HepG2 (cell line): ENCODE measurements around the gene HEXD. TPM values are rescaled to one million over a fixed set of nuclear protein-coding genes. Genes with fewer than 3 reads are reported as not detected.

ENCODE experiments used
- ATAC-seq: fragments of 200-7000 bp; cut with Tn5 transposase; 3 replicates; pipeline ENCODE4 v1.9.1; 2020; ENCODE audit warnings: mild to moderate bottlenecking, moderate library complexity
- BruUV-seq: library from RNA; stranded (reverse); fragments of 400-500 nt; replicated peaks from 2 replicates; lab custom pipeline; 2021; lab: Mats Ljungman, UMichigan
- CTCF ChIA-PET: fragments of 300-600 bp; formaldehyde crosslinking; extraction: SDS; loops from one replicate; lab custom pipeline; 2021; ENCODE audit warnings: low total read pairs, inconsistent platforms, low intra/inter-chr PET ratio; lab: Yijun Ruan, JAX
- POLR2A ChIA-PET: fragments of 350-600 bp; sonication (Branson Sonifier 250); formaldehyde crosslinking; loops from one replicate; lab custom pipeline; 2020; ENCODE audit warnings: antibody characterized with exemption, inconsistent platforms; lab: Yijun Ruan, JAX
- DNase-seq: peaks from one replicate; pipeline ENCODE4 v3.0.0-alpha.2; 2015; ENCODE audit warnings: low spot score
- FAIRE-seq: peaks from 3 replicates; lab custom pipeline; 2011; peaks lifted over from hg19 to GRCh38; lab: Jason Lieb, UNC
- H2AFZ ChIP-seq: one replicate; pipeline ENCODE4 v1.6.1; 2011; ENCODE audit warnings: low read length, inconsistent platforms
- H3K27ac ChIP-seq: fragments of 300-600 bp; 3 replicates; pipeline ENCODE4 v1.8.0; 2011; ENCODE audit warnings: mixed run types, mild to moderate bottlenecking, mixed read lengths, low read length, inconsistent platforms; ENCODE audit not compliant: insufficient read depth; ENCODE audit errors: extremely low read length
- H3K27me3 ChIP-seq, 2 experiments: fragments of 200-600 bp in 1 of 2; 2 replicates in 1 of 2; 3 replicates in 1 of 2; pipeline versions ENCODE4 v1.6.0 to v1.8.0; 2011; ENCODE audit warnings: low read length in 2 of 2, mild to moderate bottlenecking in 2 of 2, moderate library complexity in 2 of 2, inconsistent platforms in 1 of 2; ENCODE audit not compliant: insufficient read depth in 2 of 2, control insufficient read depth in 1 of 2
- H3K36me3 ChIP-seq, 2 experiments: fragments of 200-600 bp in 1 of 2; replicated peaks in 1 of 2; 2 replicates in 1 of 2; 3 replicates in 1 of 2; pipeline versions ENCODE4 v1.5.1 to v1.8.0; 2011; ENCODE audit warnings: low read length in 2 of 2, inconsistent platforms in 1 of 2; ENCODE audit not compliant: insufficient read depth in 2 of 2, control insufficient read depth in 1 of 2
- H3K4me1 ChIP-seq: 2 replicates; pipeline ENCODE4 v1.5.1; 2012; ENCODE audit warnings: low read length, inconsistent platforms; ENCODE audit not compliant: insufficient read depth
- H3K4me2 ChIP-seq: 2 replicates; pipeline ENCODE4 v1.6.0; 2011; ENCODE audit warnings: low read depth, low read length, inconsistent platforms
- H3K4me3 ChIP-seq, 3 experiments: fragments of 200-600 bp in 1 of 3; sonication (generic), shearing (Covaris generic) in 1 of 3; replicated peaks in 1 of 3; 2 replicates each; pipeline ENCODE4 v1.5.1; 2011 to 2016; ENCODE audit warnings: low read length in 3 of 3, inconsistent platforms in 2 of 3, low read depth in 2 of 3, mild to moderate bottlenecking in 2 of 3, control low read depth in 1 of 3, mixed read lengths in 1 of 3; ENCODE audit not compliant: insufficient read depth in 1 of 3
- H3K79me2 ChIP-seq: one replicate; pipeline ENCODE4 v1.6.1; 2011; ENCODE audit warnings: low read length, inconsistent platforms; ENCODE audit not compliant: insufficient read depth
- H3K9ac ChIP-seq: 2 replicates; pipeline ENCODE4 v1.6.0; 2011; ENCODE audit warnings: mild to moderate bottlenecking, low read depth, low read length, inconsistent platforms; ENCODE audit not compliant: insufficient read depth
- H3K9me3 ChIP-seq: 2 replicates; pipeline ENCODE4 v1.5.1; 2012; ENCODE audit warnings: mild to moderate bottlenecking, low read length
- H4K20me1 ChIP-seq: 2 replicates; pipeline ENCODE4 v1.6.0; 2011; ENCODE audit warnings: inconsistent platforms, mild to moderate bottlenecking, low read length, moderate library complexity; ENCODE audit not compliant: insufficient read depth
- CTCF ChIP-seq: sonication (generic); formaldehyde crosslinking; IDR thresholded peaks from 2 replicates; pipeline ENCODE4 v1.5.0; 2020; ENCODE audit warnings: mild to moderate bottlenecking, missing genetic modification reagents, moderate library complexity
- DZIP1 ChIP-seq: sonication (generic); formaldehyde crosslinking; IDR thresholded peaks from 2 replicates; pipeline ENCODE4 v1.5.0; 2020; ENCODE audit warnings: mild to moderate bottlenecking, missing genetic modification reagents
- HIVEP1 ChIP-seq: sonication (generic); formaldehyde crosslinking; IDR thresholded peaks from 2 replicates; pipeline ENCODE4 v1.4.0; 2020; ENCODE audit warnings: mild to moderate bottlenecking, missing genetic modification reagents
- ISL2 ChIP-seq: sonication (generic); formaldehyde crosslinking; IDR thresholded peaks from 2 replicates; pipeline ENCODE4 v1.5.0; 2020; ENCODE audit warnings: missing genetic modification reagents
- MED8 ChIP-seq: sonication (generic); formaldehyde crosslinking; IDR thresholded peaks from 2 replicates; pipeline ENCODE4 v1.8.1; 2023; ENCODE audit warnings: mild to moderate bottlenecking, missing genetic modification reagents; ENCODE audit not compliant: insufficient replicate concordance
- PHF8 ChIP-seq: sonication (generic); formaldehyde crosslinking; IDR thresholded peaks from 2 replicates; pipeline ENCODE4 v1.5.0; 2020; ENCODE audit warnings: missing genetic modification reagents
- RAD21 ChIP-seq: fragments of 450-650 bp; formaldehyde crosslinking; IDR thresholded peaks from 2 replicates; pipeline ENCODE4 v1.5.0; 2020; ENCODE audit warnings: mild to moderate bottlenecking
- SAP130 ChIP-seq: IDR thresholded peaks from 2 replicates; pipeline ENCODE4 v1.6.1; 2016; ENCODE audit warnings: low read depth
- SIN3A ChIP-seq: IDR thresholded peaks from 2 replicates; pipeline ENCODE4 v1.6.1; 2011; ENCODE audit warnings: low read depth, mild to moderate bottlenecking, control low read depth, low read length, borderline replicate concordance
- ZFP91 ChIP-seq: sonication (generic); formaldehyde crosslinking; IDR thresholded peaks from 2 replicates; pipeline ENCODE4 v1.9.0; 2022; ENCODE audit warnings: missing genetic modification reagents, mild to moderate bottlenecking, borderline replicate concordance
- ZFX ChIP-seq: sonication (generic); formaldehyde crosslinking; IDR thresholded peaks from 2 replicates; pipeline ENCODE4 v1.4.0; 2020; ENCODE audit warnings: mild to moderate bottlenecking, low read depth, missing genetic modification reagents, moderate library complexity
- ZNF121 ChIP-seq: sonication (generic); formaldehyde crosslinking; IDR thresholded peaks from 2 replicates; pipeline ENCODE4 v1.5.0; 2020; ENCODE audit warnings: mild to moderate bottlenecking, missing genetic modification reagents
- ZNF550 ChIP-seq: sonication (generic); formaldehyde crosslinking; IDR thresholded peaks from 2 replicates; pipeline ENCODE4 v1.4.0; 2020; ENCODE audit warnings: mild to moderate bottlenecking, missing genetic modification reagents, borderline replicate concordance
- ZNF687 ChIP-seq: sonication (generic); formaldehyde crosslinking; IDR thresholded peaks from 2 replicates; pipeline ENCODE4 v1.5.1; 2020; ENCODE audit warnings: mild to moderate bottlenecking, missing genetic modification reagents, moderate library complexity
- ZNF768 ChIP-seq: sonication (generic); formaldehyde crosslinking; IDR thresholded peaks from 2 replicates; pipeline ENCODE4 v1.4.0; 2020; ENCODE audit warnings: missing genetic modification reagents
- WGBS: methylation state at CpG from one replicate; pipeline ENCODE4 v1.1.6; 2017; ENCODE audit warnings: low lambda C conversion rate; 5-methylcytosine and 5-hydroxymethylcytosine counted together
- in situ Hi-C: cut with HindIII; loops from 2 replicates; pipeline ENCODE4 v1.10.0; 2017; ENCODE audit warnings: low pct_unique_long_range_greater_than_20kb; ENCODE audit not compliant: extremely low pct_ligation_motif_present
- intact Hi-C: fragments of 100-400 bp; cut with micrococcal nuclease; formaldehyde crosslinking; loops from one replicate; pipeline ENCODE4 v1.10.0; 2022; ENCODE audit not compliant: unreplicated experiment
- polyA plus RNA-seq, 8 experiments: library from polyadenylated mRNA; depleted of rRNA in 3 of 8; stranded (reverse) in 7 of 8; unstranded in 1 of 8; fragments of >200 nt; fragmentation: Illumina TruSeq in 4 of 8; extraction: Trizol in 4 of 8; gene quantifications; 2 replicates each; pipeline versions ENCODE4 v1.2.1 to v1.2.3, GENCODE V29; 2011 to 2016; ENCODE audit warnings: low read depth in 4 of 8, missing spikeins in 1 of 8, mixed read lengths in 1 of 8; ENCODE audit not compliant: insufficient read depth in 1 of 8
- total RNA-seq, 5 experiments: library from RNA; depleted of rRNA; stranded (reverse); fragments of >200 nt; fragmentation: Illumina TruSeq; extraction: Trizol; gene quantifications; 2 replicates each; pipeline ENCODE4 v1.2.3, GENCODE V29; 2016; ENCODE audit warnings: low read depth in 1 of 5

The HEXD gene
- total and polyA plus RNA-seq, 2 of the 13 experiments (the other 11 are each of a cell fraction or from before 2014, with no cell fraction given), result 22.3 to 41.8 TPM

- ATAC-seq (no peak), FAIRE-seq (no peak), DNase-seq (no peak)
- Histone ChIP-seq H3K9me3 (no peaks in the 10 kb centered on the region), H3K4me2 (no peak overlapping the region), H3K27ac (no peak overlapping the region), H3K27me3 (no peaks in the 10 kb centered on the region), H3K4me1 (peaks cover 46% of the 10 kb centered on the region), H3K36me3 (peaks cover 4 to 11% of the 10 kb centered on the region in 2 experiments; a peak in 3 of 5 replicates), H3K4me3 (no peak overlapping the region), H2AFZ (no peak overlapping the region), H3K9ac (no peak overlapping the region), H4K20me1 (no peaks in the 10 kb centered on the region), H3K79me2 (no peaks in the 10 kb centered on the region)
- intact Hi-C loops, result no loop called here
- BruUV-seq, result no TSS peak
- 63% methylated on average over 11 of the region's 15 CpGs for WGBS
- in situ Hi-C loops, result no loop called here
- ChIA-PET POLR2A (no interaction called here), CTCF (no interaction called here)
- TF ChIP-seq ZFX (CRISPR knock-in tag) (peak; percentile 52), ZNF768 (CRISPR knock-in tag) (peak; percentile 71; the same call in 1 of the 2 replicates), ISL2 (CRISPR knock-in tag) (no peak), SAP130 (CRISPR knock-in tag) (0 out of 2 replicates have a peak, but pooled peaks have one; percentile 8), ZNF550 (CRISPR knock-in tag) (no peak), SIN3A (no peak), HIVEP1 (CRISPR knock-in tag) (peak; percentile 42; the same call in 1 of the 2 replicates), PHF8 (CRISPR knock-in tag) (0 out of 2 replicates have a peak, but pooled peaks have one; percentile 1), MED8 (CRISPR knock-in tag) (no peak), ZNF121 (CRISPR knock-in tag) (peak; percentile 83), ZFP91 (peak; percentile 11; the same call in 1 of the 2 replicates), CTCF (CRISPR knock-in tag) (peak; percentile 64), RAD21 (CRISPR knock-in tag) (0 out of 2 replicates have a peak, but pooled peaks have one; percentile 29), ZNF687 (peak; percentile 65), DZIP1 (CRISPR knock-in tag) (0 out of 2 replicates have a peak, but pooled peaks have one; percentile 1)
Observed at GRCh38 chr17:82491533-82491932, 73.4 kb downstream of the HEXD start.
